ENCODE measurements around the gene LAMA2.

DNA sequence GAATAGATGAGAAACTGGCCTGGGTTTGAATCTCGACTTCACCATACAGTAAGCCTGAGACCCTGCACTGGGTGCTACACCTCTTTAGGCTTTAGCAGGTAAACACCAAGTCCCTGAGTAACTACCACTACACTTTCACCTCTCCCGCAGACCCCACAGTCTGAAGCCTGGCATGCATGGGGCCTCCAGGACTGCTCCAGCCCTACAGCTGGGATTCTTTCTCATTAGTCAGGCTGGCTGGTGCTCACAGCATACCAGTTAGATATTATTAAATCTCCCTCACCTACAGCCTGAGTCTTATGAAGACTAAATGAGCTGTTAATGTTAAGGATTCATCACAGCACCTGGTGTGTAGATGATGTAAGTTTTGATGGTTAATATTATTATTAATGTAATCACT is 438.4 kb downstream of the LAMA2 start:
- TF ChIP-seq, protein P1, sequence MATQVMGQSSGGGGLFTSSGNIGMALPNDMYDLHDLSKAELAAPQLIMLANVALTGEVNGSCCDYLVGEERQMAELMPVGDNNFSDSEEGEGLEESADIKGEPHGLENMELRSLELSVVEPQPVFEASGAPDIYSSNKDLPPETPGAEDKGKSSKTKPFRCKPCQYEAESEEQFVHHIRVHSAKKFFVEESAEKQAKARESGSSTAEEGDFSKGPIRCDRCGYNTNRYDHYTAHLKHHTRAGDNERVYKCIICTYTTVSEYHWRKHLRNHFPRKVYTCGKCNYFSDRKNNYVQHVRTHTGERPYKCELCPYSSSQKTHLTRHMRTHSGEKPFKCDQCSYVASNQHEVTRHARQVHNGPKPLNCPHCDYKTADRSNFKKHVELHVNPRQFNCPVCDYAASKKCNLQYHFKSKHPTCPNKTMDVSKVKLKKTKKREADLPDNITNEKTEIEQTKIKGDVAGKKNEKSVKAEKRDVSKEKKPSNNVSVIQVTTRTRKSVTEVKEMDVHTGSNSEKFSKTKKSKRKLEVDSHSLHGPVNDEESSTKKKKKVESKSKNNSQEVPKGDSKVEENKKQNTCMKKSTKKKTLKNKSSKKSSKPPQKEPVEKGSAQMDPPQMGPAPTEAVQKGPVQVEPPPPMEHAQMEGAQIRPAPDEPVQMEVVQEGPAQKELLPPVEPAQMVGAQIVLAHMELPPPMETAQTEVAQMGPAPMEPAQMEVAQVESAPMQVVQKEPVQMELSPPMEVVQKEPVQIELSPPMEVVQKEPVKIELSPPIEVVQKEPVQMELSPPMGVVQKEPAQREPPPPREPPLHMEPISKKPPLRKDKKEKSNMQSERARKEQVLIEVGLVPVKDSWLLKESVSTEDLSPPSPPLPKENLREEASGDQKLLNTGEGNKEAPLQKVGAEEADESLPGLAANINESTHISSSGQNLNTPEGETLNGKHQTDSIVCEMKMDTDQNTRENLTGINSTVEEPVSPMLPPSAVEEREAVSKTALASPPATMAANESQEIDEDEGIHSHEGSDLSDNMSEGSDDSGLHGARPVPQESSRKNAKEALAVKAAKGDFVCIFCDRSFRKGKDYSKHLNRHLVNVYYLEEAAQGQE (IDR thresholded peaks at IDR 0.05; ENCODE audit: insufficient read depth in 1 of 2, low read depth in 2 of 2, low read length in 2 of 2), result no peak
- no peak for TF ChIP-seq POLR2AphosphoS5 (IDR thresholded peaks at IDR 0.05; ENCODE audit: low read depth, low read length)

Measured in PFSK-1 (cell line).